Gastrocnemius medialis (tissue), 4 donors: Measurements from ENCODE around the gene CYTH3. TPM values are rescaled to one million over a fixed set of nuclear protein-coding genes. Genes with fewer than 3 reads are reported as not detected.
A peak's percentile ranks its signal among the peaks of the same experiment; 100 is the strongest.
"Not testable (repeated sequence)": the region's sequence is repeated elsewhere in the genome, so short reads cannot be mapped to it uniquely, and the experiment has no call there.

ENCODE experiments used
- ATAC-seq, 2 donors: fragments of 150-250 bp; one replicate each; pipeline ENCODE4 v1.9.1; 2016
- DNase-seq, 2 donors: peaks; one replicate each; pipeline ENCODE4 v3.0.0-alpha.2; 2019
- H3K27ac ChIP-seq, 4 donors: fragments of 200-600 bp; sonication (generic); 1 replicate in 1 of 4; 2 replicates in 3 of 4; pipeline ENCODE4 v1.5.1; 2016 to 2018; ENCODE audit warnings: mild to moderate bottlenecking in 2 of 4, moderate library complexity in 1 of 4
- H3K27me3 ChIP-seq, 3 donors: fragments of 200-600 bp; sonication (generic) in 2 of 3; 1 replicate in 1 of 3; 2 replicates in 2 of 3; pipeline versions ENCODE4 v1.5.1 to v1.6.0; 2016 to 2019; ENCODE audit warnings: mild to moderate bottlenecking in 1 of 3, moderate library complexity in 1 of 3
- H3K36me3 ChIP-seq, 2 donors: fragments of 200-600 bp; sonication (generic) in 1 of 2; one replicate each; pipeline ENCODE4 v1.5.1; 2017 to 2018
- H3K4me1 ChIP-seq, 2 donors: fragments of 200-600 bp; sonication (generic) in 1 of 2; one replicate each; pipeline ENCODE4 v1.5.1; 2016 to 2017; ENCODE audit warnings: mild to moderate bottlenecking in 2 of 2
- H3K4me3 ChIP-seq, 4 donors: fragments of 200-600 bp; sonication (generic) in 3 of 4; 1 replicate in 1 of 4; 2 replicates in 3 of 4; pipeline ENCODE4 v1.5.1; 2016 to 2019; ENCODE audit warnings: mild to moderate bottlenecking in 2 of 4
- H3K9me3 ChIP-seq, 3 donors: fragments of 200-600 bp; sonication (generic) in 2 of 3; 1 replicate in 1 of 3; 2 replicates in 2 of 3; pipeline ENCODE4 v1.5.1; 2016 to 2019
- CTCF ChIP-seq, 5 experiments: fragments of 450-650 bp in 3 of 5; fragments of 200-600 bp in 2 of 5; sonication (generic) in 2 of 5; IDR thresholded peaks in 4 of 5; conservative IDR thresholded peaks in 1 of 5; 1 replicate in 4 of 5; 2 replicates in 1 of 5; pipeline ENCODE4 v1.5.1; 2016 to 2019; ENCODE audit warnings: antibody characterized with exemption in 5 of 5, mild to moderate bottlenecking in 3 of 5, moderate library complexity in 3 of 5
- POLR2A ChIP-seq, 2 donors: fragments of 450-650 bp; IDR thresholded peaks; one replicate each; pipeline ENCODE4 v1.6.1; 2017; ENCODE audit warnings: antibody characterized with exemption in 2 of 2, mild to moderate bottlenecking in 2 of 2, moderate library complexity in 2 of 2
- in situ Hi-C, 4 donors: fragments of 200-750 bp; cut with MboI; loops; one replicate each; pipeline versions ENCODE4 v1.15.0 to v1.8.0; 2017; ENCODE audit warnings: low sequenced_read_pairs in 4 of 4
- intact Hi-C: fragments of 100-400 bp; cut with DNase I; formaldehyde crosslinking; loops from one replicate; pipeline ENCODE4 v1.15.1; 2023; ENCODE audit warnings: low total_unique reads
- total RNA-seq, 4 donors: library from RNA; depleted of rRNA; stranded (reverse); fragments of >200 nt; gene quantifications; one replicate each; pipeline versions ENCODE4 v1.1.0 to v1.2.3, GENCODE V29; 2016

Gene CYTH3
- total RNA-seq, 4 donors from 2014 or later: 14.3 to 20.2 (median 16.7) TPM

- H3K9me3 ChIP-seq: no peaks in the 10 kb centered on the region
- TF ChIP-seq CTCF (IDR thresholded peaks at IDR 0.05 in 4 of 5, conservative IDR thresholded peaks at IDR 0.05 in 1 of 5): no peak
- no peak for TF ChIP-seq POLR2A (IDR thresholded peaks at IDR 0.05)
- H3K4me1 ChIP-seq: peaks cover 12 to 17% of the 10 kb centered on the region in 2 donors
- ATAC-seq (no peak), DNase-seq (no peak)
- intact Hi-C loops: no loop called here
- no peak overlapping the region for H3K27ac ChIP-seq
- no peak overlapping the region for H3K4me3 ChIP-seq
- peaks cover 0 to 9% of the 10 kb centered on the region in 2 donors for H3K36me3 ChIP-seq
- in situ Hi-C loops: no loop called here
- no peaks in the 10 kb centered on the region for H3K27me3 ChIP-seq
Measured at GRCh38 chr7:6193709-6194108, 78.7 kb downstream of the CYTH3 start.

- DNase-seq, ATAC-seq, H3K4me1 ChIP-seq, in situ Hi-C loops, H3K9me3 ChIP-seq, intact Hi-C loops, H3K4me3 ChIP-seq, H3K27me3 ChIP-seq, H3K27ac ChIP-seq: not testable (repeated sequence)
- peaks cover 0 to 34% of the 10 kb centered on the region in 2 donors for H3K36me3 ChIP-seq
Measured at GRCh38 chr7:6190563-6190962, 81.9 kb downstream of the CYTH3 start.

- no peaks in the 10 kb centered on the region for H3K27me3 ChIP-seq
- in situ Hi-C loops (no loop called here), intact Hi-C loops (no loop called here)
- peaks cover 0 to 34% of the 10 kb centered on the region in 2 donors for H3K36me3 ChIP-seq
- H3K4me1 ChIP-seq: no peaks in the 10 kb centered on the region
- no peaks in the 10 kb centered on the region for H3K9me3 ChIP-seq
- TF ChIP-seq CTCF (IDR thresholded peaks at IDR 0.05 in 4 of 5, conservative IDR thresholded peaks at IDR 0.05 in 1 of 5) (no peak), POLR2A (IDR thresholded peaks at IDR 0.05) (no peak)
- DNase-seq (no peak), ATAC-seq (no peak)
- no peak overlapping the region for H3K4me3 ChIP-seq
- no peak overlapping the region for H3K27ac ChIP-seq
Measured at GRCh38 chr7:6188389-6188788, 84.0 kb downstream of the CYTH3 start.

- Histone ChIP-seq H3K27me3 (no peaks in the 10 kb centered on the region), H3K4me1 (peaks cover 4 to 5% of the 10 kb centered on the region in 2 donors), H3K36me3 (peaks cover 0 to 34% of the 10 kb centered on the region in 2 donors), H3K4me3 (no peak overlapping the region), H3K27ac (no peak overlapping the region), H3K9me3 (no peaks in the 10 kb centered on the region)
- in situ Hi-C loops (no loop called here), intact Hi-C loops (no loop called here)
- ATAC-seq (no peak), DNase-seq (no peak)
- TF ChIP-seq POLR2A (IDR thresholded peaks at IDR 0.05): no peak
Measured at GRCh38 chr7:6186577-6186976, 85.8 kb downstream of the CYTH3 start.

GRCh38 chr7:6182993-6183392 lies 89.4 kb downstream of the CYTH3 start:
- peaks cover 27 to 30% of the 10 kb centered on the region in 2 donors for H3K4me1 ChIP-seq
- intact Hi-C loops (no loop called here), in situ Hi-C loops (no loop called here)
- no peaks in the 10 kb centered on the region for H3K9me3 ChIP-seq
- peaks cover 0 to 19% of the 10 kb centered on the region in 2 donors for H3K36me3 ChIP-seq
- TF ChIP-seq POLR2A (IDR thresholded peaks at IDR 0.05) (no peak), CTCF (IDR thresholded peaks at IDR 0.05 in 4 of 5, conservative IDR thresholded peaks at IDR 0.05 in 1 of 5) (no peak)
- no peak overlapping the region for H3K4me3 ChIP-seq
- ATAC-seq (no peak), DNase-seq (no peak)
- H3K27ac ChIP-seq: no peak overlapping the region
- H3K27me3 ChIP-seq: no peaks in the 10 kb centered on the region

- no peak for TF ChIP-seq POLR2A (IDR thresholded peaks at IDR 0.05)
- no peak for TF ChIP-seq CTCF (IDR thresholded peaks at IDR 0.05 in 4 of 5, conservative IDR thresholded peaks at IDR 0.05 in 1 of 5)
- DNase-seq (no peak), ATAC-seq (peak; percentile 72 to 82)
- peak overlapping the region in 3 of 4 donors; percentile 57 to 77 (median 66) for H3K27ac ChIP-seq
- intact Hi-C loops (no loop called here), in situ Hi-C loops (no loop called here)
- H3K4me3 ChIP-seq: no peak overlapping the region
- H3K4me1 ChIP-seq: peaks cover 36 to 44% of the 10 kb centered on the region in 2 donors
- no peaks in the 10 kb centered on the region for H3K27me3 ChIP-seq
- H3K36me3 ChIP-seq: peaks cover 0 to under 1% of the 10 kb centered on the region in 2 donors
- no peaks in the 10 kb centered on the region for H3K9me3 ChIP-seq
Measured at GRCh38 chr7:6181136-6181535, 91.3 kb downstream of the CYTH3 start.
